ENCODE results near the gene C12orf60. TPM values are rescaled to one million over a fixed set of nuclear protein-coding genes. Genes with fewer than 3 reads are reported as not detected.

Gene C12orf60
- total RNA-seq, 1 donor from 2014 or later, result 1.2 TPM

DNA sequence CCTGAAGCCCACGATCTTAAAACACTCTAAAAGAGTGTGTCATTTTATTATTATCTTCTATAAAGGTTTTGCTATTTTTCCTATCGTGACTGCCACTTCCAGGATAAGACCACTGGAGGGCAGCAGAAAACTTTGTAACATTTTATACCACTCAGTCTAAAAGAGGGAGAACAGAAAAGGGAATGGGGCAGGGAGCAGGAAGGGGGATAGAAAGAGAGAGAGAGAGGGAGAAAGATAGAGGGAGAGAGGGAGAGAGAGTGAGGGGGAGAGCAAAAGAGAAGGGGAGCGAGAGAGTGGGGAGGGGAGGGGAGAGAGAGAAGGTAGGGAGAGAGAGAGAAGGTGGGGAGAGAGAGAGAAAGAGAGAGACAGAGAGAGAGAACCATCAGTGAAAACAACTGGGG, 41.9 kb downstream of the C12orf60 start:
- Mint-ChIP-seq H3K27ac (ENCODE audit: unreplicated experiment) (peak overlapping the region; percentile 53), H3K27me3 (ENCODE audit: unreplicated experiment) (no peaks in the 10 kb centered on the region), H3K4me1 (ENCODE audit: unreplicated experiment) (peaks cover 56% of the 10 kb centered on the region), H3K9me3 (ENCODE audit: unreplicated experiment) (peaks cover under 1% of the 10 kb centered on the region), H3K36me3 (ENCODE audit: unreplicated experiment) (no peaks in the 10 kb centered on the region), H3K4me3 (ENCODE audit: unreplicated experiment) (no peak overlapping the region)
- TF ChIP-seq CTCF (IDR thresholded peaks at IDR 0.05), result peak; percentile 77
- DNase-seq (ENCODE audit: extremely low spot score, unreplicated experiment), result no peak

DNA sequence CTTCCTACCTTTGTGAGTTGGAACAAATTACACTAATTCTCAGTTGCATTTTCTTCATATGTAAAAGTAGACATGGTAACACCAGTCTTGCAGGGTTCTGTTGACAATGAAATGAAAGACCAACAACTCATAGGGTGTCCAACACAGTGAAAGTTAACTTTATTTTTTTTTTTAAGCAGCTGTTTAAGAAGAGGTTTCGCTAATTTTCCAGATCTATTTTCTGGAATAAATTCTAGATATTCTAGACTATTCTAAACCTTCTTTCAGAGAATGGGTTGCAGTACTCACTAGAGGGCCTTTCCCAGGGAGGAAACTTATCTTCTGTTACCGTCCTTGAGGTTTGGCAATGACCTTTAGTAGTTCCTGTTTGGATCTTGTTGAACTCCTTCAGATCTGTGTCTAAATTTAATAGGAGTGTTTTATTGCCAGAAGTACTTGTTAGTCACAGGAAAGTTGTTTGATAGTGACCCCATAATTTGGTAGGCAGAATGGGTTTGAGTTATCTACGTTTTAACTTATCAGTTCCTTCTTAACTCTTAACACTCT, 42.6 kb downstream of the C12orf60 start:
- no peak for DNase-seq (ENCODE audit: extremely low spot score, unreplicated experiment)
- Mint-ChIP-seq H3K36me3 (ENCODE audit: unreplicated experiment) (no peaks in the 10 kb centered on the region), H3K9me3 (ENCODE audit: unreplicated experiment) (no peaks in the 10 kb centered on the region), H3K4me3 (ENCODE audit: unreplicated experiment) (no peak overlapping the region), H3K27ac (ENCODE audit: unreplicated experiment) (no peak overlapping the region), H3K4me1 (ENCODE audit: unreplicated experiment) (peaks cover 52% of the 10 kb centered on the region), H3K27me3 (ENCODE audit: unreplicated experiment) (no peaks in the 10 kb centered on the region)
- TF ChIP-seq CTCF (IDR thresholded peaks at IDR 0.05), result no peak

DNA sequence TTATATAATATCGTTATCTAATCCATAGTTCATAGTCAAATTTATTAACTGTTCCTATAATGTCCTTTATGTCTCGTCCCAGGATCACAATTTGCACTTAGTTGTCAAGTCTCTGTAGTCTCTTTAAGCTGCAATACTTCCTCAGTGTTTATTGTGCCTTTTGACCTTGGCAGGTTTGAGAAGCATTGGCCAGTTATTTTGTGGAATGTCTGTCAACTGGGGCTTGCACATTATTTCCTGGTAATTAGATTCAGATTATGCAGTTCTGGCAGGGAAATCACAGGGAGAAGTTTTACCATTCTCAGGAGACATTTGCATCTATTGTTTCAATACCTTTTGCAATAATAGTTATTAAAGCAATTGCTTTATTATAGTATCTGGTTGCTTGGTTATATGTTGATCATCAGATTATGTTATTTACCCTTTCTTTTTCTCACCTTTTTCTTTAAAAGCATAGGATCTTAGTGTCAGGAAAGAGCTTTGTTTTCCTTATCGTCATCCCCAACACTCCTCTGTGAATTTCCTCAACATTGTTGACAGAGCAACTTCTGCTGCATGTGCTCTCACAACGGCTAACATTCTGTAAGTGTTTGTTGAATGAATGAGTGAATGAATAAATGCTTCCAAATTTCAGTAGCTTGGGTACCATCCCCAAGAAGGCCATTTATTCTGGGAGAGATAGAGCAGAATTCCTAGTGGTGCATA, 43.6 kb downstream of the C12orf60 start:
- Mint-ChIP-seq H3K27ac (ENCODE audit: unreplicated experiment) (no peak overlapping the region), H3K4me3 (ENCODE audit: unreplicated experiment) (no peak overlapping the region), H3K9me3 (ENCODE audit: unreplicated experiment) (no peaks in the 10 kb centered on the region), H3K27me3 (ENCODE audit: unreplicated experiment) (no peaks in the 10 kb centered on the region), H3K36me3 (ENCODE audit: unreplicated experiment) (no peaks in the 10 kb centered on the region), H3K4me1 (ENCODE audit: unreplicated experiment) (peaks cover 43% of the 10 kb centered on the region)
- TF ChIP-seq CTCF (IDR thresholded peaks at IDR 0.05), result no peak
- no peak for DNase-seq (ENCODE audit: extremely low spot score, unreplicated experiment)

- no peak for TF ChIP-seq CTCF (IDR thresholded peaks at IDR 0.05)
- Mint-ChIP-seq H3K36me3 (ENCODE audit: unreplicated experiment) (no peaks in the 10 kb centered on the region), H3K9me3 (ENCODE audit: unreplicated experiment) (no peaks in the 10 kb centered on the region), H3K4me1 (ENCODE audit: unreplicated experiment) (peaks cover 35% of the 10 kb centered on the region), H3K27ac (ENCODE audit: unreplicated experiment) (peak overlapping the region; percentile 72), H3K4me3 (ENCODE audit: unreplicated experiment) (no peak overlapping the region), H3K27me3 (ENCODE audit: unreplicated experiment) (no peaks in the 10 kb centered on the region)
- DNase-seq (ENCODE audit: extremely low spot score, unreplicated experiment), result no peak
These were observed 46.2 kb downstream of the C12orf60 start for GRCh38 chr12:14849661-14850060.

- Mint-ChIP-seq H3K9me3 (ENCODE audit: unreplicated experiment) (no peaks in the 10 kb centered on the region), H3K4me1 (ENCODE audit: unreplicated experiment) (peaks cover 37% of the 10 kb centered on the region), H3K36me3 (ENCODE audit: unreplicated experiment) (no peaks in the 10 kb centered on the region), H3K27ac (ENCODE audit: unreplicated experiment) (no peak overlapping the region), H3K27me3 (ENCODE audit: unreplicated experiment) (no peaks in the 10 kb centered on the region), H3K4me3 (ENCODE audit: unreplicated experiment) (no peak overlapping the region)
- TF ChIP-seq CTCF (IDR thresholded peaks at IDR 0.05), result no peak
- DNase-seq (ENCODE audit: extremely low spot score, unreplicated experiment), result no peak
These were observed 47.6 kb downstream of the C12orf60 start for GRCh38 chr12:14850929-14851663.

Measured in osteocyte (in vitro differentiated cells).